GM10266 (cell line): ENCODE data around the gene IGFBP7.

Source experiments
- DNase-seq: peaks from one replicate; pipeline ENCODE4 v3.0.0; 2012; ENCODE audit errors: extremely low spot score
- TF ChIP-seq, protein P1 (sequence below): IDR thresholded peaks from 2 replicates; pipeline ENCODE4 v1.5.1; 2012; ENCODE audit warnings: mild to moderate bottlenecking, low read depth; ENCODE audit not compliant: control insufficient read depth, insufficient read depth; ENCODE audit errors: missing control alignments

Gene IGFBP7

DNA sequence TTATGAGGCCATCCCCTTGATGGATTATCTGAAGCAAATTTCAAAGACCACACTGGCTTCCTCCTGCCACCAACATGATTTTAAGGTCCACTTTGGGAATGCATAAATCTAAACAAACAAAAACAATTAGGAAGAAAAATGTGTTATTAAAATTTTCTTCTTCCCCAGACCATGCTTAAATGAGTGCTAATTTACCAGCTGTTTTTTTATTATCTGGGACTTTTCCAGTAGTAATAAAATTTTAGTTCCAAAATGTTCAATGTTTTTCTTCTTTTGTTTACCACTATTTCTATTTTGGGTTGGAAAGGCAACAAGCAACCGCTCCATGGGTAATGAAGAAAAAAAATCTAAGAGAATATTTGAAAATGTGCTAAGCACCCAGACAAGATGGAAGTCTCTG is 69.2 kb downstream of the IGFBP7 start:
- TF ChIP-seq, protein P1, sequence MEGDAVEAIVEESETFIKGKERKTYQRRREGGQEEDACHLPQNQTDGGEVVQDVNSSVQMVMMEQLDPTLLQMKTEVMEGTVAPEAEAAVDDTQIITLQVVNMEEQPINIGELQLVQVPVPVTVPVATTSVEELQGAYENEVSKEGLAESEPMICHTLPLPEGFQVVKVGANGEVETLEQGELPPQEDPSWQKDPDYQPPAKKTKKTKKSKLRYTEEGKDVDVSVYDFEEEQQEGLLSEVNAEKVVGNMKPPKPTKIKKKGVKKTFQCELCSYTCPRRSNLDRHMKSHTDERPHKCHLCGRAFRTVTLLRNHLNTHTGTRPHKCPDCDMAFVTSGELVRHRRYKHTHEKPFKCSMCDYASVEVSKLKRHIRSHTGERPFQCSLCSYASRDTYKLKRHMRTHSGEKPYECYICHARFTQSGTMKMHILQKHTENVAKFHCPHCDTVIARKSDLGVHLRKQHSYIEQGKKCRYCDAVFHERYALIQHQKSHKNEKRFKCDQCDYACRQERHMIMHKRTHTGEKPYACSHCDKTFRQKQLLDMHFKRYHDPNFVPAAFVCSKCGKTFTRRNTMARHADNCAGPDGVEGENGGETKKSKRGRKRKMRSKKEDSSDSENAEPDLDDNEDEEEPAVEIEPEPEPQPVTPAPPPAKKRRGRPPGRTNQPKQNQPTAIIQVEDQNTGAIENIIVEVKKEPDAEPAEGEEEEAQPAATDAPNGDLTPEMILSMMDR, result no peak
- DNase-seq, result no peak

DNA sequence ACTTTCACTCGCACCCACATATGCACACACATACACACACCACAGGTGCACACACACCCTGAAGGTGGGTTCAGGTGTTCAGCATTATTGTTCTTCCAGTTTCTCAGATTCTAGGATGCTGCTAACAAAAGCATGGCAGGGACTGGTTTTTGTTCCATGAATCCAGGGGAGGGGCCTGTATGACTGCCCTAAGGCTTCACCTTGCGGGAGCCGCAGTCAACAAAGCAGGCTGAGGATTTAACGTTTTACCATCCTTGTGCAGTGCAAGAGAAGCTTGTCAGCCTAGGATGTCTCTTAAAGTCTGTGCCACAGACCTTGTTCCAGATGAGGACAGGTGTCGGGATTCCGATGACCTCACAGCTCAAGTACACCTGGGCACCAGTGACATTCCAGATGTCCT is 69.7 kb downstream of the IGFBP7 start:
- TF ChIP-seq, protein P1, result no peak
- no peak for DNase-seq

DNA sequence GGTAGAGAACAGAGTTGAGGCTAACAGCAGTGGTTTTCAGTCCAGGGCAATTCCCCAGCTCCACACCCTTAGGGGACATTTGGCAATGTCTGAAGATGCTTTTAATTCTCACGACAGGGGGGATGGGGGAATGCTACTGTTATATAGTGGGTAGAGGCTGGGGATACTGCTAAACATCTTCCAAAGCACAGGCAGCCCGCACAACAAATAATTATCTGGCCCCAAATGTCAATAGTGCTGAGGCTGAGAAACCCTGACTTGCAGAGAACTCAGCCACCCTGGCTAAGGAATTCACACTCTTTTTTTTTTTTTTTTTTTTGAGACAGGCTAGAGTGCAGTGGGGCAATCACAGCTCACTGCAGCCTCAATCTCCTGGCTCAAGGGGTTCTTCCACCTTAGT is 70.8 kb downstream of the IGFBP7 start:
- DNase-seq, result no peak
- TF ChIP-seq, protein P1, result no peak

DNA sequence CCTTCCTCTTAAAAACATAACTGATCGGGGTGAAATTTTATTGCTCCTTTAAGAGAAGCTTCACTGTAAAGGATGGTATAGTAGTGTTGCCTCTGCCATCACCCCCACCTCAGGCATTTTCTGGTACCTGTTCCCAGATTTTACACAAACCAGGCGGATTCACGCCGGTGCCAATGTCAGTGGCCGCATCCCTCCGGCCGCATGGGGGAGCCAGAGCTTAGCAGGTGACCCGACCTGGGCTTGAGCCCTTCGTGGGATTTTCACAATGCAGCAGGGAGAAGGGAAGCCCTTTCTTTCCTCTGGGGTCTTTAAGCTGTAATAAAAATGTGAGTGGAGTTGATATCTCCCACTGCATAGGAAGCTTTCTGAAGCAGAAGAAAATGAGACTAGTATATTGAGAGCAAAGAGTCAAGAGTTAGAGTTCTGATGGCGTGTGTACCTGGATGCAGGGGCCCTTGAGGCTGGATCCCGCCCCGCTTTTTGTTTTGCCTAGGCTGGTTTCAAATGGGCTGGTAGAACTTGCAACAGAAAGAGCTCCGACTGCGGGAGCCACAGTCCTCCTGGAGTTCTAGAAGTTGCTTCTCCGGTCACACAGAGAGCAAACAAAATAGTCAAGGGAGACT is 72.1 kb downstream of the IGFBP7 start:
- TF ChIP-seq, protein P1, result peak; percentile 65
- peak; percentile 27 for DNase-seq

DNA sequence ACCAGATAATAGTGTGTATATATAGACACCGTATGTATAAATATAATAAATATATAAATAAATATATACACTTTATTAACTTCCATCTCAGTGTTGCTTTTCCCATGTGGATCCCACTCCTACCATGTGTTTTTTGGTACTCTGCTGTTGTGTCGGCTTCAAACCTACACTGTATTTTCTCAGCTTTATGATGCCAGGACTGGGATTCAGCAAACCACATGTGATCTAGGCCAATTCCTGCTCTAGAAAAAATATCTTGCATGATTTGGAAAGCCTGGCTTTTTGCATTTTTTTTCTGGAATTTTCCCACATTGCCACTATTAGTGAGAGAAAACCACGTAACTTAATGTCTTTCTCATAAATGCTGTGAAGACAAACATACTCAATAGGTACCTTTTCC is 75.7 kb downstream of the IGFBP7 start:
- DNase-seq, result no peak
- TF ChIP-seq, protein P1, result no peak

GRCh38 chr4:57023104-57023503 is 87.1 kb downstream of the IGFBP7 start:
- no peak for DNase-seq
- TF ChIP-seq, protein P1, result no peak

DNA sequence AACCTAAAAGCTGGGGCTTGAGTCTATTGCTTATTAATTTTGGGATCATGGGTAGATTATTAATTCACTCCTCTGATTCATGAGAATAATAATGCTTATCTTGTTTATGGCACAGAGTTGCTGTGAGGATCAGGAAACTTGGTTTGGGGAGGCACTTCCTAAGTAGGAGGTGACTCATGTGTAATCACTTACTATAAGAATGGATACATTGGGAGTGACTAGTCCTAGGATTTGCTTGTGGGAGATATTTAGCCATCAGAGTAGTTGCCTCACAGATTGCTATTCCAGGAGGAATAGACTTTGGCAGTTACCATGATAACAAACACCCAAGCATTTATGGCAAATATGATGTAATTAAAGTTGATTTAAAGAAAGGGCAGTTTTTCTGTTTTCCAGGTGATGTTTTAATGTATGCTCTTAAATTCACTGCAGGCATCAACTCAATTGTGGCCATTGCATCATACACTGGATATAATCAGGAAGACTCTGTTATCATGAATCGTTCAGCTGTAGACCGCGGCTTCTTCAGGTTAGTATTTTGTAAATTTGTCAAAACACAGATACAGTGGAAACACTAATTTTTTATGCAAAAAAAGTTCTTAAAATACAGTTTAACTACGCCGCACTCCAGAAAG is 89.6 kb downstream of the IGFBP7 start:
- TF ChIP-seq, protein P1, result no peak
- DNase-seq, result no peak
